WTC11 (cell line): ENCODE measurements around the gene VAC14. TPM values are rescaled to one million over a fixed set of nuclear protein-coding genes. Genes with fewer than 3 reads are reported as not detected.

Experiments used
- ATAC-seq: fragments of 200-7000 bp; cut with Tn5 transposase; 2 replicates; pipeline ENCODE4 v1.10.0; 2021; ENCODE audit warnings: mild to moderate bottlenecking, moderate library complexity
- CTCF ChIA-PET: fragments of 300-600 bp; sonication (Branson Sonifier 250); formaldehyde crosslinking; loops from one replicate; lab custom pipeline; 2021; ENCODE audit warnings: antibody characterized with exemption; lab: Charles Lee
- POLR2A ChIA-PET: fragments of 350-600 bp; sonication (Branson Sonifier 250); formaldehyde crosslinking; loops from one replicate; lab custom pipeline; 2021; ENCODE audit warnings: antibody characterized with exemption; lab: Charles Lee
- DNase-seq: peaks from one replicate; pipeline ENCODE4 v3.0.0; 2021; ENCODE audit warnings: low spot score
- H3K27ac Mint-ChIP-seq: 2 replicates; pipeline ENCODE4 v1.8.0; 2021; ENCODE audit warnings: mixed read lengths
- H3K27me3 Mint-ChIP-seq: 2 replicates; pipeline ENCODE4 v1.8.0; 2021; ENCODE audit warnings: low read depth, mild to moderate bottlenecking, moderate library complexity, mixed read lengths
- H3K36me3 Mint-ChIP-seq: 2 replicates; pipeline ENCODE4 v1.8.0; 2021; ENCODE audit warnings: mixed read lengths
- H3K4me1 Mint-ChIP-seq: 2 replicates; pipeline ENCODE4 v1.8.0; 2022; ENCODE audit warnings: mixed read lengths
- H3K4me3 Mint-ChIP-seq: 2 replicates; pipeline ENCODE4 v1.8.0; 2021; ENCODE audit warnings: mild to moderate bottlenecking, moderate library complexity, mixed read lengths
- H3K9me3 Mint-ChIP-seq: 2 replicates; pipeline ENCODE4 v1.8.0; 2021; ENCODE audit warnings: mixed read lengths
- ATF1 ChIP-seq: sonication (generic); formaldehyde crosslinking; IDR thresholded peaks from 2 replicates; pipeline ENCODE4 v1.8.1; 2023; ENCODE audit warnings: mild to moderate bottlenecking, moderate library complexity, missing genetic modification reagents
- EMX1 ChIP-seq: fragments of 250-450 bp; sonication (Bioruptor Pico); IDR thresholded peaks from 2 replicates; pipeline ENCODE4 v1.8.0; 2021; ENCODE audit warnings: mild to moderate bottlenecking
- ETV6 ChIP-seq: sonication (generic); formaldehyde crosslinking; IDR thresholded peaks from 2 replicates; pipeline ENCODE4 v1.8.1; 2022; ENCODE audit warnings: mild to moderate bottlenecking, missing genetic modification reagents
- GABPB1 ChIP-seq: sonication (generic); formaldehyde crosslinking; IDR thresholded peaks from 2 replicates; pipeline ENCODE4 v1.8.1; 2023; ENCODE audit warnings: mild to moderate bottlenecking, missing genetic modification reagents
- KAT7 ChIP-seq: sonication (generic); formaldehyde crosslinking; IDR thresholded peaks from 2 replicates; pipeline ENCODE4 v1.8.1; 2023; ENCODE audit warnings: missing genetic modification reagents, mild to moderate bottlenecking, borderline replicate concordance
- NFE2L1 ChIP-seq: sonication (generic); formaldehyde crosslinking; IDR thresholded peaks from 2 replicates; pipeline ENCODE4 v1.8.1; 2023; ENCODE audit warnings: missing genetic modification reagents
- NR3C1 ChIP-seq: sonication (generic); formaldehyde crosslinking; conservative IDR thresholded peaks from 2 replicates; pipeline ENCODE4 v1.8.1; 2023; ENCODE audit warnings: low read depth, mild to moderate bottlenecking, missing genetic modification reagents
- RELA ChIP-seq: sonication (generic); formaldehyde crosslinking; IDR thresholded peaks from 2 replicates; pipeline ENCODE4 v1.8.1; 2022; ENCODE audit warnings: missing genetic modification reagents, mild to moderate bottlenecking, borderline replicate concordance
- RORB ChIP-seq: fragments of 250-450 bp; sonication (Bioruptor Pico); IDR thresholded peaks from 2 replicates; pipeline ENCODE4 v1.9.0; 2021; ENCODE audit warnings: mild to moderate bottlenecking
- ZNF138 ChIP-seq: sonication (generic); formaldehyde crosslinking; conservative IDR thresholded peaks from 2 replicates; pipeline ENCODE4 v1.8.1; 2022; ENCODE audit warnings: mild to moderate bottlenecking, moderate library complexity, missing genetic modification reagents
- total RNA-seq: library from RNA; stranded (reverse); gene quantifications from 3 replicates; pipeline ENCODE4 v1.2.3, GENCODE V29; 2021
- TF ChIP-seq, protein P1 (sequence below): sonication (generic); formaldehyde crosslinking; IDR thresholded peaks from 2 replicates; pipeline ENCODE4 v1.8.0; 2022; ENCODE audit warnings: missing genetic modification reagents
- TF ChIP-seq, protein P2 (sequence below): sonication (generic); formaldehyde crosslinking; IDR thresholded peaks from 2 replicates; pipeline ENCODE4 v1.8.1; 2023; ENCODE audit warnings: mild to moderate bottlenecking, missing genetic modification reagents
- TF ChIP-seq, protein P3 (sequence below): sonication (generic); formaldehyde crosslinking; IDR thresholded peaks from 2 replicates; pipeline ENCODE4 v1.8.0; 2022; ENCODE audit warnings: mild to moderate bottlenecking, missing genetic modification reagents
- TF ChIP-seq, protein P4 (sequence below): fragments of 200-600 bp; IDR thresholded peaks from 2 replicates; pipeline ENCODE4 v1.8.0; 2022; ENCODE audit warnings: antibody characterized with exemption

VAC14 gene
- total RNA-seq, 1 experiment from 2014 or later, result 60.1 TPM

DNA sequence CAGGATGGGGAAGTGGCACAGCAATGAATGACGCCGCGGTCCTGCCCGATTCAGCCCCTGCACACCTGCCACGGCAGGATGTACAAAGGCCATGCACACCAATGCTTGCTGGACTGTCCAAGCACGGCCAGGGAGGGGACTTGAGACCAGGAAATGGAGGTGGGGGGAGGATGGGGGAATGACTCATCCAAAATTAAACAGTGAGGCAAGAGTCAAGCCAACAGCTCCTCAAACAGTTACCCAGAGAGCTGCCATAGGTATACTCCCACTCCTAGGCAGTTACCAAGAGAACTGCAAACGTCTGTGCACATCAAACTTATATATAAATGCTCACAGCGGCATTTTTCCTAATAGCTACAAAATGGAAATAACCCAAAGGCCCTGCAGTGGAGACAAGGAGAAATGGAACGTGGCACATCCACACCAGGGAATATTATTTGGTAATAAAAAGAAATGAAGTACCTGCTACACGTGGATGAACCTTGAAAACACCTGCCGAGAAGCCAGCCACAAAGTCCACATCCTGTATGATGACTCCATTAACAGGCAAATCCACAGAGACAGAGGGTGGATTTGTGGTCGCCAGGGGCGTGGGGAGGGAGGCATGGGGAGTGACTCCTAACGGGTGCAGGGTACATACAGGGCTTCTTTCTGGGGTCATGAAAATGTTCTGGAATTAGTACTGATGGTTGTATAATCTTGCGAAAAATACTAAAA is 54.1 kb downstream of the VAC14 start:
- no peak for DNase-seq
- peaks cover 13% of the 10 kb centered on the region for H3K4me1 Mint-ChIP-seq
- H3K27me3 Mint-ChIP-seq, result no peaks in the 10 kb centered on the region
- CTCF ChIA-PET, result no interaction called here
- no peak overlapping the region for H3K27ac Mint-ChIP-seq
- peaks cover 9% of the 10 kb centered on the region for H3K9me3 Mint-ChIP-seq
- peaks cover 19% of the 10 kb centered on the region for H3K36me3 Mint-ChIP-seq
- POLR2A ChIA-PET, result no interaction called here
- no peak overlapping the region for H3K4me3 Mint-ChIP-seq
- TF ChIP-seq, protein P1, sequence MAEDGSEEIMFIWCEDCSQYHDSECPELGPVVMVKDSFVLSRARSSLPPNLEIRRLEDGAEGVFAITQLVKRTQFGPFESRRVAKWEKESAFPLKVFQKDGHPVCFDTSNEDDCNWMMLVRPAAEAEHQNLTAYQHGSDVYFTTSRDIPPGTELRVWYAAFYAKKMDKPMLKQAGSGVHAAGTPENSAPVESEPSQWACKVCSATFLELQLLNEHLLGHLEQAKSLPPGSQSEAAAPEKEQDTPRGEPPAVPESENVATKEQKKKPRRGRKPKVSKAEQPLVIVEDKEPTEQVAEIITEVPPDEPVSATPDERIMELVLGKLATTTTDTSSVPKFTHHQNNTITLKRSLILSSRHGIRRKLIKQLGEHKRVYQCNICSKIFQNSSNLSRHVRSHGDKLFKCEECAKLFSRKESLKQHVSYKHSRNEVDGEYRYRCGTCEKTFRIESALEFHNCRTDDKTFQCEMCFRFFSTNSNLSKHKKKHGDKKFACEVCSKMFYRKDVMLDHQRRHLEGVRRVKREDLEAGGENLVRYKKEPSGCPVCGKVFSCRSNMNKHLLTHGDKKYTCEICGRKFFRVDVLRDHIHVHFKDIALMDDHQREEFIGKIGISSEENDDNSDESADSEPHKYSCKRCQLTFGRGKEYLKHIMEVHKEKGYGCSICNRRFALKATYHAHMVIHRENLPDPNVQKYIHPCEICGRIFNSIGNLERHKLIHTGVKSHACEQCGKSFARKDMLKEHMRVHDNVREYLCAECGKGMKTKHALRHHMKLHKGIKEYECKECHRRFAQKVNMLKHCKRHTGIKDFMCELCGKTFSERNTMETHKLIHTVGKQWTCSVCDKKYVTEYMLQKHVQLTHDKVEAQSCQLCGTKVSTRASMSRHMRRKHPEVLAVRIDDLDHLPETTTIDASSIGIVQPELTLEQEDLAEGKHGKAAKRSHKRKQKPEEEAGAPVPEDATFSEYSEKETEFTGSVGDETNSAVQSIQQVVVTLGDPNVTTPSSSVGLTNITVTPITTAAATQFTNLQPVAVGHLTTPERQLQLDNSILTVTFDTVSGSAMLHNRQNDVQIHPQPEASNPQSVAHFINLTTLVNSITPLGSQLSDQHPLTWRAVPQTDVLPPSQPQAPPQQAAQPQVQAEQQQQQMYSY (CRISPR knock-in tag), result no peak
- TF ChIP-seq GABPB1 (CRISPR knock-in tag) (peak; percentile 77), ZNF138 (CRISPR knock-in tag) (no peak)
- ATAC-seq, result no peak

- POLR2A ChIA-PET, result no interaction called here
- CTCF ChIA-PET, result no interaction called here
- H3K27me3 Mint-ChIP-seq, result no peaks in the 10 kb centered on the region
- DNase-seq, result no peak
- peaks cover 19% of the 10 kb centered on the region for H3K36me3 Mint-ChIP-seq
- H3K27ac Mint-ChIP-seq, result no peak overlapping the region
- TF ChIP-seq ETV6, result no peak
- peak; percentile 55; the same call in 1 of the 2 replicates for TF ChIP-seq GABPB1 (CRISPR knock-in tag)
- TF ChIP-seq, all 79 proteins: peak for 1
- H3K9me3 Mint-ChIP-seq, result peaks cover 9% of the 10 kb centered on the region
- H3K4me3 Mint-ChIP-seq, result no peak overlapping the region
- H3K4me1 Mint-ChIP-seq, result peaks cover 13% of the 10 kb centered on the region
- no peak for ATAC-seq
Observed at GRCh38 chr16:70746040-70746707, 54.8 kb downstream of the VAC14 start.

DNA sequence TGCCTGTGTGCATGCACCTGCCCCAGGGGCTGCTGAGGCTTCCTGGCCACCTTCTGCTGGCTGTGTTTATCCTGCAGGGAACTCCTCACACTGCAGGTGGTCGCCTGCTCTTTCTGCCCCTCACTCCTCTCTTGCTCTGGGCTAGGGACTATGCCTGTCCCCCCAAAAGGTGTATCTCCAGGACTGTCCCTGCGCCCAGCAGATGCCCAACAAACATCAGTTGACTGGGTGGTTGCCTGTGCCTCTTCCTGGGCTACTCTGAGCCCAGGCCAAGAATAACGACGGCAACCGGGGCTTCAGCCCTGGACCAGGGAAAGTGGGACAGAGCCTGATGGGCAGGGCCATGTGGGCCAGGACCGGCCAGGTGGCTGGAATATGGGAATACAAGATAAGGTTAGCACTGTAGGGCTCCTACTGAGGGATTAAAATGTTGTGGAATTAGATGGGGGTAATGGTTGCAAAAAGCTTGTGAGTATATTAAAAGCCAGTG is 55.4 kb downstream of the VAC14 start:
- POLR2A ChIA-PET, result no interaction called here
- DNase-seq (no peak), ATAC-seq (no peak)
- Mint-ChIP-seq H3K36me3 (peaks cover 19% of the 10 kb centered on the region), H3K4me1 (peaks cover 7% of the 10 kb centered on the region), H3K27ac (no peak overlapping the region), H3K9me3 (peaks cover 9% of the 10 kb centered on the region), H3K4me3 (no peak overlapping the region), H3K27me3 (no peaks in the 10 kb centered on the region)
- CTCF ChIA-PET, result no interaction called here
- no peak for TF ChIP-seq NR3C1
- TF ChIP-seq KAT7 (CRISPR knock-in tag), result no peak
- no peak for TF ChIP-seq RELA (CRISPR knock-in tag)
- TF ChIP-seq, protein P2, sequence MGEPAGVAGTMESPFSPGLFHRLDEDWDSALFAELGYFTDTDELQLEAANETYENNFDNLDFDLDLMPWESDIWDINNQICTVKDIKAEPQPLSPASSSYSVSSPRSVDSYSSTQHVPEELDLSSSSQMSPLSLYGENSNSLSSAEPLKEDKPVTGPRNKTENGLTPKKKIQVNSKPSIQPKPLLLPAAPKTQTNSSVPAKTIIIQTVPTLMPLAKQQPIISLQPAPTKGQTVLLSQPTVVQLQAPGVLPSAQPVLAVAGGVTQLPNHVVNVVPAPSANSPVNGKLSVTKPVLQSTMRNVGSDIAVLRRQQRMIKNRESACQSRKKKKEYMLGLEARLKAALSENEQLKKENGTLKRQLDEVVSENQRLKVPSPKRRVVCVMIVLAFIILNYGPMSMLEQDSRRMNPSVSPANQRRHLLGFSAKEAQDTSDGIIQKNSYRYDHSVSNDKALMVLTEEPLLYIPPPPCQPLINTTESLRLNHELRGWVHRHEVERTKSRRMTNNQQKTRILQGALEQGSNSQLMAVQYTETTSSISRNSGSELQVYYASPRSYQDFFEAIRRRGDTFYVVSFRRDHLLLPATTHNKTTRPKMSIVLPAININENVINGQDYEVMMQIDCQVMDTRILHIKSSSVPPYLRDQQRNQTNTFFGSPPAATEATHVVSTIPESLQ, result no peak
- no peak for TF ChIP-seq RORB (CRISPR knock-in tag)
- no peak for TF ChIP-seq GABPB1 (CRISPR knock-in tag)
- no peak for TF ChIP-seq ATF1
- TF ChIP-seq, protein P3, sequence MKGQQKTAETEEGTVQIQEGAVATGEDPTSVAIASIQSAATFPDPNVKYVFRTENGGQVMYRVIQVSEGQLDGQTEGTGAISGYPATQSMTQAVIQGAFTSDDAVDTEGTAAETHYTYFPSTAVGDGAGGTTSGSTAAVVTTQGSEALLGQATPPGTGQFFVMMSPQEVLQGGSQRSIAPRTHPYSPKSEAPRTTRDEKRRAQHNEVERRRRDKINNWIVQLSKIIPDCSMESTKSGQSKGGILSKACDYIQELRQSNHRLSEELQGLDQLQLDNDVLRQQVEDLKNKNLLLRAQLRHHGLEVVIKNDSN, result no peak
- TF ChIP-seq, protein P4, sequence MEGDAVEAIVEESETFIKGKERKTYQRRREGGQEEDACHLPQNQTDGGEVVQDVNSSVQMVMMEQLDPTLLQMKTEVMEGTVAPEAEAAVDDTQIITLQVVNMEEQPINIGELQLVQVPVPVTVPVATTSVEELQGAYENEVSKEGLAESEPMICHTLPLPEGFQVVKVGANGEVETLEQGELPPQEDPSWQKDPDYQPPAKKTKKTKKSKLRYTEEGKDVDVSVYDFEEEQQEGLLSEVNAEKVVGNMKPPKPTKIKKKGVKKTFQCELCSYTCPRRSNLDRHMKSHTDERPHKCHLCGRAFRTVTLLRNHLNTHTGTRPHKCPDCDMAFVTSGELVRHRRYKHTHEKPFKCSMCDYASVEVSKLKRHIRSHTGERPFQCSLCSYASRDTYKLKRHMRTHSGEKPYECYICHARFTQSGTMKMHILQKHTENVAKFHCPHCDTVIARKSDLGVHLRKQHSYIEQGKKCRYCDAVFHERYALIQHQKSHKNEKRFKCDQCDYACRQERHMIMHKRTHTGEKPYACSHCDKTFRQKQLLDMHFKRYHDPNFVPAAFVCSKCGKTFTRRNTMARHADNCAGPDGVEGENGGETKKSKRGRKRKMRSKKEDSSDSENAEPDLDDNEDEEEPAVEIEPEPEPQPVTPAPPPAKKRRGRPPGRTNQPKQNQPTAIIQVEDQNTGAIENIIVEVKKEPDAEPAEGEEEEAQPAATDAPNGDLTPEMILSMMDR, result no peak
- no peak for TF ChIP-seq EMX1 (CRISPR knock-in tag)
- no peak for TF ChIP-seq NFE2L1 (CRISPR knock-in tag)
